ENCODE data around the gene ZPBP. TPM values are rescaled to one million over a fixed set of nuclear protein-coding genes. Genes with fewer than 3 reads are reported as not detected.

The ZPBP gene
- total and polyA plus RNA-seq, 2 of the 4 experiments (the other 2 are of a cell fraction): not detected

- H3K9me1 ChIP-seq (ENCODE audit: insufficient read depth, low read length): no peaks in the 10 kb centered on the region
- H3K9ac ChIP-seq (ENCODE audit: low read depth, low read length): no peak overlapping the region
- no peak overlapping the region for H3K14ac ChIP-seq (replicated peaks; ENCODE audit: low read depth, low read length)
- no peaks in the 10 kb centered on the region for H3K27me3 ChIP-seq (ENCODE audit: control insufficient read depth, insufficient read depth, low read length)
- CTCF ChIA-PET: no interaction called here
- H2AK9ac ChIP-seq (replicated peaks; ENCODE audit: low read depth, low read length, poor library complexity): no peak overlapping the region
- H4K20me1 ChIP-seq (ENCODE audit: insufficient read depth, low read length): no peaks in the 10 kb centered on the region
- 0 out of 2 replicates have a peak, but pooled peaks cover 3% of the 10 kb centered on the region for H3K9me3 ChIP-seq (ENCODE audit: control insufficient read depth, insufficient read depth, low read length)
- dilution Hi-C loops (cut with HindIII; ENCODE audit: low sequenced_read_pairs, unreplicated experiment): no loop called here
- H3K18ac ChIP-seq (ENCODE audit: low read depth, low read length): no peak overlapping the region
- POLR2A ChIA-PET (ENCODE audit: unreplicated experiment): no interaction called here
- no peak overlapping the region for H2BK120ac ChIP-seq (ENCODE audit: low read depth, low read length)
- H2BK20ac ChIP-seq (ENCODE audit: low read depth, low read length): no peak overlapping the region
- in situ Hi-C loops (cut with MboI; ENCODE audit: low sequenced_read_pairs): no loop called here
- H4K91ac ChIP-seq (ENCODE audit: insufficient read depth, low read depth, low read length): no peak overlapping the region
- no peak overlapping the region for H3K4ac ChIP-seq (ENCODE audit: low read depth, low read length)
- no peak overlapping the region for H2AFZ ChIP-seq (replicated peaks; ENCODE audit: low read length, poor library complexity)
- no peak overlapping the region for H2BK15ac ChIP-seq (ENCODE audit: low read depth, low read length)
- H3K36me3 ChIP-seq (ENCODE audit: control insufficient read depth, insufficient read depth, low read length): no peaks in the 10 kb centered on the region
- H3K4me1 ChIP-seq (ENCODE audit: control insufficient read depth, insufficient read depth, low read length): no peaks in the 10 kb centered on the region
- H2BK5ac ChIP-seq (ENCODE audit: low read depth, low read length, poor library complexity, severe bottlenecking): no peak overlapping the region
- intact Hi-C loops (cut with micrococcal nuclease): no loop called here
- no peak overlapping the region for H3K4me3 ChIP-seq (ENCODE audit: insufficient read depth, low read depth, low read length)
- DNase-seq (no peak), ATAC-seq (ENCODE audit: low read depth) (no peak)
- no peak for TF ChIP-seq CHD1 (IDR thresholded peaks at IDR 0.05; ENCODE audit: low read depth, low read length)
- TF ChIP-seq, protein P1, sequence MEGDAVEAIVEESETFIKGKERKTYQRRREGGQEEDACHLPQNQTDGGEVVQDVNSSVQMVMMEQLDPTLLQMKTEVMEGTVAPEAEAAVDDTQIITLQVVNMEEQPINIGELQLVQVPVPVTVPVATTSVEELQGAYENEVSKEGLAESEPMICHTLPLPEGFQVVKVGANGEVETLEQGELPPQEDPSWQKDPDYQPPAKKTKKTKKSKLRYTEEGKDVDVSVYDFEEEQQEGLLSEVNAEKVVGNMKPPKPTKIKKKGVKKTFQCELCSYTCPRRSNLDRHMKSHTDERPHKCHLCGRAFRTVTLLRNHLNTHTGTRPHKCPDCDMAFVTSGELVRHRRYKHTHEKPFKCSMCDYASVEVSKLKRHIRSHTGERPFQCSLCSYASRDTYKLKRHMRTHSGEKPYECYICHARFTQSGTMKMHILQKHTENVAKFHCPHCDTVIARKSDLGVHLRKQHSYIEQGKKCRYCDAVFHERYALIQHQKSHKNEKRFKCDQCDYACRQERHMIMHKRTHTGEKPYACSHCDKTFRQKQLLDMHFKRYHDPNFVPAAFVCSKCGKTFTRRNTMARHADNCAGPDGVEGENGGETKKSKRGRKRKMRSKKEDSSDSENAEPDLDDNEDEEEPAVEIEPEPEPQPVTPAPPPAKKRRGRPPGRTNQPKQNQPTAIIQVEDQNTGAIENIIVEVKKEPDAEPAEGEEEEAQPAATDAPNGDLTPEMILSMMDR (conservative IDR thresholded peaks at IDR 0.05; ENCODE audit: low read depth, low read length): no peak
- no peak for TF ChIP-seq CEBPB (IDR thresholded peaks at IDR 0.05; ENCODE audit: low read depth, low read length)
- TF ChIP-seq MAFK (IDR thresholded peaks at IDR 0.05; ENCODE audit: low read depth, low read length): no peak
- TF ChIP-seq MAZ (IDR thresholded peaks at IDR 0.05; ENCODE audit: borderline replicate concordance, low read depth, low read length): no peak
- TF ChIP-seq RCOR1 (IDR thresholded peaks at IDR 0.05; ENCODE audit: insufficient replicate concordance, low read length): no peak
- no peak for TF ChIP-seq POLR2A (IDR thresholded peaks at IDR 0.05; ENCODE audit: low read depth, low read length)
- no peak for TF ChIP-seq BHLHE40 (IDR thresholded peaks at IDR 0.05; ENCODE audit: low read depth, low read length)
- no peak for TF ChIP-seq MXI1 (IDR thresholded peaks at IDR 0.05; ENCODE audit: borderline replicate concordance, low read depth, low read length)
- no peak for TF ChIP-seq SMC3 (IDR thresholded peaks at IDR 0.05; ENCODE audit: low read depth, low read length)
- TF ChIP-seq RFX5 (IDR thresholded peaks at IDR 0.05; ENCODE audit: low read depth, low read length): no peak
- TF ChIP-seq RAD21 (IDR thresholded peaks at IDR 0.05; ENCODE audit: low read length): no peak
- no peak for TF ChIP-seq NFE2L2 (IDR thresholded peaks at IDR 0.05; ENCODE audit: low read depth, low read length)
- TF ChIP-seq USF2 (IDR thresholded peaks at IDR 0.05; ENCODE audit: low read depth, low read length): no peak
- no peak for TF ChIP-seq ELK1 (IDR thresholded peaks at IDR 0.05; ENCODE audit: borderline replicate concordance, low read depth, low read length)
- no peak for TF ChIP-seq FOS (IDR thresholded peaks at IDR 0.05; ENCODE audit: low read depth, low read length)
- H3K56ac ChIP-seq (ENCODE audit: extremely low read depth, insufficient read depth, low read length): no peak overlapping the region
- H3K27ac ChIP-seq (ENCODE audit: insufficient read depth, low read length): no peak overlapping the region
- no peak overlapping the region for H3K23ac ChIP-seq (ENCODE audit: low read depth, low read length)
- H3K4me2 ChIP-seq (ENCODE audit: low read depth, low read length): no peak overlapping the region
- no peaks in the 10 kb centered on the region for H3K79me1 ChIP-seq (ENCODE audit: low read depth in 1 of 2, low read length in 2 of 2)
- H4K8ac ChIP-seq (ENCODE audit: low read depth in 2 of 2, low read length in 2 of 2): no peak overlapping the region
- no TSS peak for BruUV-seq (replicated peaks)
- no CpG with 5 or more reads among the region's 1 CpG for WGBS, 2 experiments (ENCODE audit: extremely low coverage in 2 of 2, insufficient read length in 1 of 2)
- H4K5ac ChIP-seq (ENCODE audit: low read depth, low read length): no peak overlapping the region
- no peak overlapping the region for H2AK5ac ChIP-seq (ENCODE audit: low read depth, low read length)
Measured at GRCh38 chr7:49976238-49976637, 116.8 kb downstream of the ZPBP start.

Data from IMR-90 (cell line).